HG02884 (cell line): ENCODE measurements around the gene METTL22.

Experiments used
- ATAC-seq: cut with Tn5 transposase; IDR thresholded peaks from one replicate; pipeline ENCODE4 v1.9.1; 2021; ENCODE audit warnings: mild to moderate bottlenecking, moderate library complexity; ENCODE audit not compliant: unreplicated experiment

The METTL22 gene

DNA sequence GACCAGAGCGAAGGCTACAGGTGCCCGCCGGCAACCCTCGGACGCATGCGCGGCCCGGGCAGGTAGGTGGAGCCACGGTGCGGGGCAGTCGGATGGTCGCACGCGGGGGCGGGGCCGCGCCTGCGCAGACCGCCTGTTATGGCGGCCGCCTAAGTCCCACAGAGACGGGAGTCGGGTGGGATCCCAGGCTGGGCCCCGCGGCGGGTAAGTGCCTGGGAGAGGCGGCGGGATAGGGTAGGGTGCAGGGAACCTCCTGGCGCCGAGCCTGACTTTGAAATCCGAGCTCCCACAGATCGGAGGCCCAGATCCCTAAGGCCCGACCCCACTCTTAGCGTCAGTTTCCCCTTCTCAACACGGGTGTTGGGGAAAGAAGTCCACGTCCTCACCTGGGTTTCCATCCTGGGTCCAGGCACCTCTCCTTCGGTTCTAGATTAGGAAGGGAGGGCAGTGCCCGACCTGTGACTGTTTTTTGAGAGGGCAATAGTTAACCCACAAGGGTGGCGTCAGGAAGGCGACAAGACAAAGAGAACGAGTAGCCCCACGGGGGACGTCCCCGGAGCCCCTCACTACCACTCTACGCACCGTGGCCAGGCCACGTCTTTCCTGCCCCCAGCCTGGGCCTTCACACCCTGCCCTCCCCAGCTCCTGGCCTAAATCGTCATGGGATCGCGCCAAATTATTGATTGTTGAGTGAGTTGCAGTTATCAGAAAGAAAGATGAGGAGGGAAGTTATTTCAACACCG lies at the start of gene METTL22:
Gene METTL22, plus strand, starts transcription at position 127 of the 743 bp plus-strand sequence. CDS start 3,968 bp downstream, outside the sequence.
- ATAC-seq, result peak; percentile 86

GRCh38 chr16:8572063-8572918 lies 49.2 kb upstream of the METTL22 start:
- ATAC-seq, result no peak

GRCh38 chr16:8572919-8573724 lies 48.4 kb upstream of the METTL22 start:
- ATAC-seq, result no peak

- no peak for ATAC-seq
Observed at GRCh38 chr16:8575399-8575798, 46.1 kb upstream of the METTL22 start.

DNA sequence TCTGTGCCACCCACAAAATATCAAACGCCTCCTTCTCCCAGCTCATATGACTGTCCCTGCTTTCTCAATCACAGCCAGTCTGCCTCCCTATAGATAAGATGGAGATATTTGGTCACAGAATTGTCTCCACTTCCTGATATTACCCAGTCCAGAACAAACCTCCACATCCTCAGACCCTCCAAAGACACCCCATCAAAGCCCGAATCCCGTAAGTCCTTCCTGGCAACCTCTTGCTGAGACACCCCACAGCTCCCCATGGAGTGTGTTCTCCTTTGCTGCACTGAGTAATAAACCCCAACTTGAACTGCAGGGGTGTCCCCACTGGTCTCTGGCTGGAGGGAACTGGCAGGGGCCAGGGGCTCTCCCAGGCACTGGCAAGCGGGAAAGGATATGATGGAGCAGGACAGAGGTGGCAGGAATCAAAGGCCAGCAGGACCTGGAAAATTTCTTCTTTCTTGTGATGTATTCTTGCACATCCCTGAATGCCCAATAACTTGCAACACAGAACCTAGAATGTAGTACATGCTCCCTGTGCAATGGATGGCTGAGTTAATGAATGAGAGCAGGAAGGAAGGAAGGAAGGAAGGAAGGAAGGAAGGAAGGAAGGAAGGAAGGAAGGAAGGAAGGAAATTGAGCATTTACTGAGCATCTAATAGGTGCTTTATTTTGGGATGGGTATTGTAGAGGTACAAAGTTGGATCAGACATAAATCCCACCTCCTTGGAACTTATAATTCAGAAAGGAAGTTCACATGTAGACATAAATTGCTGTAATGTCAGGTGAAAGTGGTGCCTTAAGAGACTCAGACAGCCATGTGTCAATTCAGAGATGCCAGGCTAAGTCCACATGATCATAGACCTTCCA lies 45.1 kb upstream of the METTL22 start:
- ATAC-seq, result no peak

- no peak for ATAC-seq
Observed at GRCh38 chr16:8577678-8578304, 43.7 kb upstream of the METTL22 start.

DNA sequence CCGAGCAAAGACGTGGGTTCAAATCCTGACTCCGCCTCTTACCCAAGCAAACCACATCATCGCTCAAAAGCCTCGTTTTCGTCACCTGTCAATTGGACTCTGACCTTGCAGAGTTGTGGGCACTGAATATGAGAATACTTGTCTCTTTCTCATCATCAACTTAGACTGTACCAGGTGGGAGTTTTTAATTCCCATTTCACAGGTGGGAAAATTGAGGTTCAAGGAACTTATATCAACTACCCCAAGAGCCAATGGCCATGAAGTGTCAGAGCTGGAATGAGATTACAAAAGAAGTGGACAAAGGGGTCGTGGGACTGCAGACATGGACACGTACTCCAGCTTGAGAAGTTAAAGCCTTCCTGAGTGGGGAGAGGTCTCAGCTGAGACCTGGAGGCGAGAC lies 41.9 kb upstream of the METTL22 start:
- no peak for ATAC-seq

DNA sequence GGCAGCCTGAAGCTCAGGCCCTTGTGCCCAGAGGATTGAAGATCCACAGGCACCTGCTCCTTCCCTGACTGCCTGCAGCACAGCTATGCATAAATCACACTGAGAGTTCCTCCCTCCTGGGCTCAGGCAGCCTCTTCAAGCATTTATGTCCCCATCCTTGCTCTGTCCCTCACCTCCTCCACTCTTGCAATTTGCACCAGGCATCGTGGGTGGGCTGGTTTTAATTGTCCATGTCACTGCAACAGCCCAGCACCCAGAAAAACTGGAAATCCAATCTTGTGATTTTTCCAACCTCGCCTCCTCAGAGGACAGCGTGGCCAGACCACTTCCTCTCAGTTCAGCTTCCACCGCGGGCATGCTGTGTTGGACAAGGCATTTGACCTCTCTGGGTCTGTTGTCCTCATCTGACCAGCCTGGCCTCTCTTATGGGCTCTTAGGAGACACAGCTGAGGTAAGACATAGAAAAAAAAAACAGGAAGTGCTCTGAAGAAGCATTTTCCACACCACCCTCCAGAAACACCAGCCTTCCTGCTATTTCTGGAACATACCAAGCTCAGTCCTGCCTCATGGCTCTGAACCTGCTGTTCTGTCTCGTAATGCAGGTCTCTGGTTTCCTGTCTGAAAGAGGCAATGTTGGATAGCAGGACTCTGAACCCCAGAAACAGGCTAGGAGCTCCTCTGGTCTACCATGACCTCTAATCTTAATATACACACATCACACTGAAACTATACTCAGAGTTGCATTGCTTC lies 39.5 kb upstream of the METTL22 start:
- peak; percentile 54 for ATAC-seq

DNA sequence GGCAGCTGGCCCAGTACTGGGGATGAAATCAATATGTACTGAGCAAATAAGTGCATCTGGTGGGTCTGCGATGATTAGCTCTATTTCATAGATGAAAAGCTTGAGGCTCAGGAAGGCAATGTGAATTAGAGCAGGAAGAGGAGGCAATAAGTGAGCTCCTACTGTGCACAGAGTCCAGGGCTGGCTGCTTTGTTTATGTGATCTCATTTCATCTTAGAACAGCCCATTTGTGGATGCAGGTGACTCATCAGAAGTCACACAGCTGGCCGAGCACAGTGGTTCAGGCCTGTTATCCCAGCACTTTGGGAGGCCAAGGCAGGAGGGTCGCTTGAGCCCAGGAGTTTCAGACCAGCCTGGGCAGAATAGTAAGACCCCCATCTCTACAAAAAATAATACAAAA lies 38.3 kb upstream of the METTL22 start:
- ATAC-seq, result no peak

DNA sequence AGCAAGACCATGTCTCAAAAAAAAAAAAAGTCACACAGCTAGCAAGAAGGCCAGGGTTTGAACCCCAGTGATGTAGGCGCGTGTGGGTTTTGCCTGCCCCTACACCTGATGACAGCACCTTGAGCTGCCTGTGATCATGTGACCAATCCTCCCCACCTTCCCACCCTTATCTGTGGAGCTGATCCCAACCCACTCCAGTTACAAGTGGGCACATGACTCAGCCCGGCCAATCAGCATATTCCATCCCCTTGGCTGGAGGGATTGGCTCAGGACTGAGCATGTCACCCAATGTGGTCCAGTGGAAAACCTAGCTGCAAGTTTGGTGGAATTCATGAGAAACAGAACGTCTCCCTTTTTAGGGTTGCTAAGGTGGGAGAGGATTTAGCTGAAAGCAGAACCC lies 37.8 kb upstream of the METTL22 start:
- ATAC-seq, result no peak

GRCh38 chr16:8585041-8585440 lies 36.5 kb upstream of the METTL22 start:
- ATAC-seq, result no peak

GRCh38 chr16:8585857-8586256 lies 35.6 kb upstream of the METTL22 start:
- ATAC-seq, result no peak

DNA sequence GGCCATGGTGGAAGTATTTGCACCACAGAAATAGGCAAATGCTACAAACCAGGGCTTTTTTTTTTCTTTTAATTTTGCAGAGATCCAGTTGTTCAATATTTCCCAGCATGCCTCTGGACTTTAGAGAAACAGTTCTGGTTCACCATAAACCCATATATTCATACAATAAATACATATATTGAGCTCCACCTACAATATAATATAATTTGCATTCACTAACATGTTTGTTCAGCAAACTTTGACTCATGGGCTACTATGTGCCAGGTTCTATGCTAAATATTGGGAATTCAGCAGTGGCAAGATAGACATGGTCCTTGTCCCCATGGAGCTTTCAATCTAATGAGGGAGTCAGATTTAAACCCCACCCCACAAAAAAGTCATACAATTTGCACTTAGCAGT lies 34.4 kb upstream of the METTL22 start:
- no peak for ATAC-seq

DNA sequence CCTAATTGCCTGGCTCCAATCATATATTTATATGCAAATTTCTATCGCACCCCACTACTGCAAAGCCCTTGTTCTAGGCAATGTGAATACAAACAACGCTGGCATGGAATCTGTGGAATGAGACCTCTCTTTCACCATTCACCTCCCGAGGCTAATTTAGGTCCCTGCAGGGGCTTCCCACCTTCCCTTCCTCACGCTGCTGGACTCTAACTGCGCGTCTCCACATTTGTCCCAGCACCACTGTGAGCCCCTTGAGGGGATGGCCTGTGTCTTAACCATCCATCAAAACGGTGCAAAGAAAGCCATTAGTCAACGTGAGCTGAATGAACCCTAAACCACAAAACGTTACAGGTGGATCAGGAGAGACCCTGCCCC lies 32.8 kb upstream of the METTL22 start:
- ATAC-seq, result no peak

DNA sequence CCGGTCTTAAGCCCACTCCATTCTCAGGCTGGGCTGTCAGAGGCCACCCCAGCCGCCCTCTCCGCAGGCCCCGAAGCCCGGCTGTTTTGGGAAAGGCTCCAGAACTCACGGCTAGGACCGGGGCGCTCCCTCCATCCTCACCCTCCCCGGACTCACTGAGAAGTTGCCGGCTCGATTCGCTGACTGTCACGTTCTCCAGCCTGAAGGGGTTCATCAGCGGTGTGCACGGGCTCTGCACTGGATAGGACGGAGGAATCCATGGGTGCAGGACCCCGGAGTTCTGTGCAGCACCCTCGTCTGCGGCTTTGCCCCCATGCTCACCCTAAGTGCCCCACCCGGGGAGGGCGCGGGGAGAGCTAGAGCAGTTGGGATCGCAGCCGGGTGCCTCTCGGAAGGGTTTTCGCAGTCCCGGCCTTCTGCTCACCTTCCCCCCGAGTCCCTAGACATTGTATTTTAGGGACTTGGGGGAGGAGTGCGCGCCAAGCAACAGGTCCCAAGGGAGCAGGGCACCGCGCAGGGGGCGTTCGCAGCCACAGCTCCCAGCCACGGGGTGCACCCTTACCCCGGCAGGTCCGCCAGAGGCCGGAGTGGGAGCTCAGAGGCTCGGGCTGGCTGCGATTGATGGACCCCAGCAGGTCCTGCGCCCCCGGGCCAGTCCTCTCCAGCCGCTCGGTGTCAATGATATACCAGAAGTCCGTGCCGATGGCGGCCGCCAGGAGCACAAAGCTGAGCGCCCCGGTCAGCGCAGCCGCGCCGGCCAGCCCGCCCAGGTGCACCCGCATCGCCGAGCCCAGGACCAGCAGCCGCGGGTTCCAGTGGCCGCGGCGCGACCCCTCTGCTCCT lies 32.2 kb upstream of the METTL22 start:
- ATAC-seq, result no peak

GRCh38 chr16:8589900-8590688 lies 31.4 kb upstream of the METTL22 start, which contains the start of gene TMEM114:
Gene TMEM114, minus strand, starts transcription at chr16:8590511. Its CDS starts 673 bp downstream, at chr16:8589838.
- no peak for ATAC-seq

GRCh38 chr16:8590811-8591210 lies 30.7 kb upstream of the METTL22 start:
- no peak for ATAC-seq
